ENCODE results near the gene PABPC1L. TPM values are rescaled to one million over a fixed set of nuclear protein-coding genes. Genes with fewer than 3 reads are reported as not detected.

The PABPC1L gene
- total RNA-seq, 1 donor from 2014 or later = 45.3 TPM

DNA sequence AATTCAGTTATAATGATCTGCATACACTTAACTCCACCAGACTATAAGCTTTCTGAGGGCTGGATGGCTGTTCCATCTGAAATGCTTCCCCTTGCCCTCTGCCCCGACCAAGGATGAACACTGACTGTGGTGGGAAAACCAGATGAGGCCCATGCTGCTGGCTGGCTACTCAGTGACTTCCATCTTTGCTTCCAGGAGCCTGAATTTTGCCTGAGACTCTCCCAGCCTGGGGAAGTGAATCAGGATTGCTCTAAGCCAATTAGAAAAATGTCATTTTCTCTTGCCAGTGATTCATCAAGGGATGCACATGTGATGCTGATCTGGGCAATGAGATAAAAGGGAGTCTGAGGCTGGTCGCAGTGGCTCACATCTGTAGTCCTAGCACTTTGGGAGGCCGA, 52.0 kb downstream of the PABPC1L start:
- Histone ChIP-seq H3K9ac (no peak overlapping the region), H3K9me3 (ENCODE audit: low read depth) (no peaks in the 10 kb centered on the region), H3K79me2 (ENCODE audit: low read depth) (peaks cover 36% of the 10 kb centered on the region), H3K36me3 (no peaks in the 10 kb centered on the region), H3K4me3 (no peak overlapping the region), H3K27me3 (no peaks in the 10 kb centered on the region), H3K27ac (no peak overlapping the region), H2AFZ (replicated peaks) (no peak overlapping the region), H4K20me1 (ENCODE audit: low read depth) (peaks cover 15% of the 10 kb centered on the region), H3K4me2 (no peak overlapping the region), H3K4me1 (peaks cover 17% of the 10 kb centered on the region), H3F3A (ENCODE audit: low read depth) (peaks cover 20% of the 10 kb centered on the region)
- H3K27ac Mint-ChIP-seq = no peak overlapping the region
- H3K9me3 Mint-ChIP-seq = no peaks in the 10 kb centered on the region
- TF ChIP-seq EZH2 (IDR thresholded peaks at IDR 0.05) (no peak), EZH2phosphoT487 (IDR thresholded peaks at IDR 0.05) (no peak)
- TF ChIP-seq, protein P1, sequence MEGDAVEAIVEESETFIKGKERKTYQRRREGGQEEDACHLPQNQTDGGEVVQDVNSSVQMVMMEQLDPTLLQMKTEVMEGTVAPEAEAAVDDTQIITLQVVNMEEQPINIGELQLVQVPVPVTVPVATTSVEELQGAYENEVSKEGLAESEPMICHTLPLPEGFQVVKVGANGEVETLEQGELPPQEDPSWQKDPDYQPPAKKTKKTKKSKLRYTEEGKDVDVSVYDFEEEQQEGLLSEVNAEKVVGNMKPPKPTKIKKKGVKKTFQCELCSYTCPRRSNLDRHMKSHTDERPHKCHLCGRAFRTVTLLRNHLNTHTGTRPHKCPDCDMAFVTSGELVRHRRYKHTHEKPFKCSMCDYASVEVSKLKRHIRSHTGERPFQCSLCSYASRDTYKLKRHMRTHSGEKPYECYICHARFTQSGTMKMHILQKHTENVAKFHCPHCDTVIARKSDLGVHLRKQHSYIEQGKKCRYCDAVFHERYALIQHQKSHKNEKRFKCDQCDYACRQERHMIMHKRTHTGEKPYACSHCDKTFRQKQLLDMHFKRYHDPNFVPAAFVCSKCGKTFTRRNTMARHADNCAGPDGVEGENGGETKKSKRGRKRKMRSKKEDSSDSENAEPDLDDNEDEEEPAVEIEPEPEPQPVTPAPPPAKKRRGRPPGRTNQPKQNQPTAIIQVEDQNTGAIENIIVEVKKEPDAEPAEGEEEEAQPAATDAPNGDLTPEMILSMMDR (IDR thresholded peaks at IDR 0.05) = no peak
- H3K4me1 Mint-ChIP-seq = peaks cover 43% of the 10 kb centered on the region
- no peak overlapping the region for H3K4me3 Mint-ChIP-seq
- H3K36me3 Mint-ChIP-seq = no peaks in the 10 kb centered on the region
- H3K27me3 Mint-ChIP-seq (ENCODE audit: insufficient read depth, low read depth) = peaks cover 7% of the 10 kb centered on the region
- no peak for DNase-seq (ENCODE audit: low spot score)

DNA sequence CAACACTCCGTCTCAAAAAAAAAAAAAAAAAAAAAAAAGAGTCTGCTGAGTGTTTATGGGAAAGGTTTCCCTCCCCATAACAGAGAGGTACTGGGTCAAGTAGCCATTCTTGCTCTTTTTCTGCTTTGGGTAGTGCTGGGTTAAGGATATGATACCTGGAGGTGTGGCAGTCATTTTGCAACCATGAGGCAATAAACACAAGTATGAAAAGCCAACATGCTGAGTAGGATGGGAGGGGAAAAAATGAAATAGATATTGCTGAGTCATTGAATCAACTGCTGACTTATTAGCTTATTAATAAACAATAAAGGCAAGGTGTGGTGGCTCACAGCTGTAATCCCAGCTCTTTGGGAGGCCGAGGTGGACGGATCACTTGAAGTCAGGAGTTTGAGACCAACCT, 52.6 kb downstream of the PABPC1L start:
- no peak overlapping the region for H2AFZ ChIP-seq (replicated peaks)
- no peak overlapping the region for H3K9ac ChIP-seq
- no peaks in the 10 kb centered on the region for H3K36me3 Mint-ChIP-seq
- peaks cover 37% of the 10 kb centered on the region for H3K79me2 ChIP-seq (ENCODE audit: low read depth)
- H3K27ac Mint-ChIP-seq = peak overlapping the region; percentile 92
- no peak overlapping the region for H3K4me2 ChIP-seq
- no peak overlapping the region for H3K27ac ChIP-seq
- no peak for DNase-seq (ENCODE audit: low spot score)
- H4K20me1 ChIP-seq (ENCODE audit: low read depth) = peaks cover 21% of the 10 kb centered on the region
- H3K4me1 ChIP-seq = peaks cover 23% of the 10 kb centered on the region
- H3K4me1 Mint-ChIP-seq = peaks cover 49% of the 10 kb centered on the region
- no peaks in the 10 kb centered on the region for H3K36me3 ChIP-seq
- H3F3A ChIP-seq (ENCODE audit: low read depth) = peaks cover 20% of the 10 kb centered on the region
- no peak overlapping the region for H3K4me3 Mint-ChIP-seq
- TF ChIP-seq, protein P1 (IDR thresholded peaks at IDR 0.05) = no peak
- TF ChIP-seq EZH2 (IDR thresholded peaks at IDR 0.05) (no peak), EZH2phosphoT487 (IDR thresholded peaks at IDR 0.05) (no peak)
- no peaks in the 10 kb centered on the region for H3K9me3 ChIP-seq (ENCODE audit: low read depth)
- H3K9me3 Mint-ChIP-seq = no peaks in the 10 kb centered on the region
- H3K4me3 ChIP-seq = no peak overlapping the region
- H3K27me3 ChIP-seq = no peaks in the 10 kb centered on the region
- H3K27me3 Mint-ChIP-seq (ENCODE audit: insufficient read depth, low read depth) = peaks cover 8% of the 10 kb centered on the region

DNA sequence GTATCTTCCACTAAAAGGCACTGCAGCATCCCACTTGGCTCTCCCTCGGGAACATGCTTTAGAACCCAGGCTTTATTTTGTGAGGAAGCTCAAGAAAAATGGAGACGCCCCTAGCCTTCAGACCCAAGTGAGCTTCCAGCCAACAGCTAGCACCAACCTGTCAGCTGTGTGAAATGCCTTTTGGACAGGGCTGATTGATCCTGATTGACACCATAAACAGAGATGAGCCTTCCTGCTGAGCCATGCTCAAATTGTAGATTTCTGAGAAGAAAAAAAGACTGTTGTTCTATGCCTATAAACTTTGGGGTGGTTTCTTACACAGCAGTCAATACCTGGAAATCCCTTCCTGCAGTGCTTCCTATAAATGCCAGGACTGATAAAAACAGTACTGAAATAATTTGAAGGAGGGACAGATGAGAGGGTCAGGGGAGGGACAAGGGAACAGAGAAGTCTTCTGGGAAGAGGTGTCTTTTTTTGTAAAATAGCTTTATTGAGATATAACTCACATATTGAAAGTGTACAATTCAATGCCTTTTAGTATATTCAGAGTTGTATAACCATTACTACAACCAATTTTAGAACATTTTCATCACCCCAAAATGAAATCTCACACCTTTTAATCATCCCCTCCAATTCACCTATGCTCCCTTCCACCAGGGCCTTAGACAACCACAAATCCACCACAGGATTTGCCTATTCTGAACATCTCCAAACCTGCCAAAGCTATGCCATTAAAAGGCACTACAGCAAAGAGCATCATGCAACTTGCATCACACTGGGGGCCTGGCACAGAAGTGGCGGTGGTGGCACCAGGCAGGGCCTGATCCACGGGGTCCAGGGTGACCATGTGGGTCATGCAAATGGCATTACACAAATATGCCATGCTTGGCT, 53.7 kb downstream of the PABPC1L start:
- Mint-ChIP-seq H3K27ac (no peak overlapping the region), H3K4me1 (peaks cover 51% of the 10 kb centered on the region)

More for the DNA sequence above, 53.7 kb downstream of the PABPC1L start:
- peaks cover 37% of the 10 kb centered on the region for H3K79me2 ChIP-seq (ENCODE audit: low read depth)
- H3K4me2 ChIP-seq = no peak overlapping the region
- no peak overlapping the region for H2AFZ ChIP-seq (replicated peaks)
- H3K36me3 ChIP-seq = no peaks in the 10 kb centered on the region
- H3K9me3 ChIP-seq (ENCODE audit: low read depth) = no peaks in the 10 kb centered on the region
- no peak overlapping the region for H3K9ac ChIP-seq
- peaks cover 25% of the 10 kb centered on the region for H3K4me1 ChIP-seq
- no peak overlapping the region for H3K4me3 Mint-ChIP-seq
- no peak overlapping the region for H3K27ac ChIP-seq
- DNase-seq (ENCODE audit: low spot score) = no peak
- peaks cover 8% of the 10 kb centered on the region for H3K27me3 Mint-ChIP-seq (ENCODE audit: insufficient read depth, low read depth)
- H3F3A ChIP-seq (ENCODE audit: low read depth) = peaks cover 20% of the 10 kb centered on the region
- TF ChIP-seq EZH2phosphoT487 (IDR thresholded peaks at IDR 0.05) (no peak), EZH2 (IDR thresholded peaks at IDR 0.05) (no peak)
- TF ChIP-seq, protein P1 (IDR thresholded peaks at IDR 0.05) = no peak
- no peak overlapping the region for H3K4me3 ChIP-seq
- H3K36me3 Mint-ChIP-seq = no peaks in the 10 kb centered on the region
- no peaks in the 10 kb centered on the region for H3K9me3 Mint-ChIP-seq
- no peaks in the 10 kb centered on the region for H3K27me3 ChIP-seq
- H4K20me1 ChIP-seq (ENCODE audit: low read depth) = peaks cover 23% of the 10 kb centered on the region

All from neural progenitor cell (in vitro differentiated cells).